GM20000 (cell line): Measurements from ENCODE around the gene EML6.

Experiments
- DNase-seq: peaks from one replicate; pipeline ENCODE4 v3.0.0; 2012; ENCODE audit warnings: low spot score
- TF ChIP-seq, protein P1 (sequence below): IDR thresholded peaks from 2 replicates; pipeline ENCODE4 v1.5.1; 2012; ENCODE audit warnings: mild to moderate bottlenecking, control low read depth; ENCODE audit errors: extremely low read depth, missing control alignments

EML6 gene

DNA sequence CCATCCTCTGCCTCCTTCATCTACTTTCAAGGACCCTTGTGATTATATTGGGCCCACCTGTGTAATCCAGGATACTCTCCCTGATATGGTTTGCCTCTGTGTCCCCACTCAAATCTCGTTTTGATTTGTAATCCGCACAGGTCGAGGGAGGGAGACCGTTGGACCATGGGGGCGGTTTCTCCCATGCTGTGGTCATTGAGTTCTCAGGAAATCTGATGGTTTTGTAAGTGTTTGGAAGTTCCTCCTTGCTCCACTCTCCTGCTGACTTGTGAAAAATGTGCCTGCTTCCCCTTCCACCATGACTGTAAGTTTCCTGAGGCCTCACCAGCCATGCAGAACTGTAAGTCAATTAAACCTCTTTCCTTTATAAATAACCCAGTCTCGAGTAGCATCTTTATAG is 42.0 kb upstream of the EML6 start:
- DNase-seq = no peak
- TF ChIP-seq, protein P1, sequence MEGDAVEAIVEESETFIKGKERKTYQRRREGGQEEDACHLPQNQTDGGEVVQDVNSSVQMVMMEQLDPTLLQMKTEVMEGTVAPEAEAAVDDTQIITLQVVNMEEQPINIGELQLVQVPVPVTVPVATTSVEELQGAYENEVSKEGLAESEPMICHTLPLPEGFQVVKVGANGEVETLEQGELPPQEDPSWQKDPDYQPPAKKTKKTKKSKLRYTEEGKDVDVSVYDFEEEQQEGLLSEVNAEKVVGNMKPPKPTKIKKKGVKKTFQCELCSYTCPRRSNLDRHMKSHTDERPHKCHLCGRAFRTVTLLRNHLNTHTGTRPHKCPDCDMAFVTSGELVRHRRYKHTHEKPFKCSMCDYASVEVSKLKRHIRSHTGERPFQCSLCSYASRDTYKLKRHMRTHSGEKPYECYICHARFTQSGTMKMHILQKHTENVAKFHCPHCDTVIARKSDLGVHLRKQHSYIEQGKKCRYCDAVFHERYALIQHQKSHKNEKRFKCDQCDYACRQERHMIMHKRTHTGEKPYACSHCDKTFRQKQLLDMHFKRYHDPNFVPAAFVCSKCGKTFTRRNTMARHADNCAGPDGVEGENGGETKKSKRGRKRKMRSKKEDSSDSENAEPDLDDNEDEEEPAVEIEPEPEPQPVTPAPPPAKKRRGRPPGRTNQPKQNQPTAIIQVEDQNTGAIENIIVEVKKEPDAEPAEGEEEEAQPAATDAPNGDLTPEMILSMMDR = no peak

DNA sequence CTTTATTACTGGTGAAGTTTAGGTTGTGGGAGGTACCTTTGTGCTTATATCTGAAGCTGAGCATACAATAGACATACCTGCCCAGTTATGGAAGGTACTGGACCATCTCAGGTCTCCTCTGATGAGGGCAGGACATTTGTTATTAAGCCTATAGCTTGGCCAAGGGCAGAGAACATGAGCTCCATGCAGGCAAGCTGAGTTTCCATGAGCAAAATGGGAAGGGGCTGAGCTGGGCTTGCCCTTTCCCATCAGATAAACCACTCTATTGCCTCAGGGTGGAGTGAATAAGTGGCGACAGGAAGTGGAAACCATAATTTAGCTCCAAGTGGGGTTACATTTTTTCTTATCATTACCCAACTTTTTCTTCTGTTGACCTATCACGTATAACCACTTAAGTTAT is 39.9 kb upstream of the EML6 start:
- TF ChIP-seq, protein P1 = no peak
- DNase-seq = no peak

DNA sequence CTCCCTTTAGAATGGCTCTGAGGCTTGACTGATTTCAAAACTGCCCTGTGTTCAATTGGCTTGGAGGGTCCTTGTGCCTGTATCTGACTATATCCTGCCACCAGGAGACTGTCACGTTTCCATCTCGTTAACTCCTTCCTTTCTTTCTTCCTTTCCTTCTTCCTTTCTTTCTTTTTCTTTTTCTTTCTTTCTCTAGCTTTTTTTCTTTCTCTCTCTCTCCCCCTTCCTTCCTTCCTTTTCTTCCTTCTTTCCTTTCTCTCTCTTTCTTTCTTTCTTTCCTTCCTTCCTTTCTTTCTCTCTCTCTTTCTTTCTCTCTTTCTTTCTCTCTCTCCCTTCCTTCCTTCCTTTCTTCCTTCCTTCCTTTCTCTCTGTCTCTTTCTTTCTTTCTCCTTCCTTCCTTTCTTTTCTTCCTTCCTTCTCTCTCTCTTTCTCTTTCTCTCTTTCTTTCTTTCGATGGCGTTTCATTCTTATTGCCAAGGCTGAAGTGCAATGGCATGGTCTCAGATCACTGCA is 38.1 kb upstream of the EML6 start:
- TF ChIP-seq, protein P1 = no peak
- no peak for DNase-seq

DNA sequence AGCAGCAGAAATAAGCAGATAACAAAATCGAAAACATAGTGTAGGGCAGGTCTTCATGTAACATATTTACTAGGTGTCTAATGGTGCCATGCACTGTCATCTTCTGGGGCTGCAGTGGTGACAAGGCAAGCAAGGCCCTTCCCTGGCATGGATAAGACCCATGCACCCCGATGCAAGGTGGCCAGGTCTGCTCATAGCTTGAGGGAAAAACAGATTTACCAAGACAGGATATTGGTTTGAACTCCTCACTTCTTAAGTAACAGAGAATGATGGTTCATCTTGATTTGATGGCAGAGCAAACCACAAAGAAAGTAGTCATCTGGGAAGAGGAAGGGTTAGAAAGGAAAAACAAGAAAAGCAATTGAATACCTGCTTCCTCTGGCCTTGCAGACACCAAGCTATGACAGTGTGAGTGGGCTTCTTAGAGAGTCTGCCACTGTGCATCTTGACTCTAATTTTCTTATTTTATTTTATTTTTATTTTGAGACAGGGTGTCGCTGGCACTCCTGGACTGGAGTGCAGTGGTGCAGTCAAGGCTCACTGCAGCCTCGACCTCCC is 35.8 kb upstream of the EML6 start:
- TF ChIP-seq, protein P1 = no peak
- DNase-seq = no peak

DNA sequence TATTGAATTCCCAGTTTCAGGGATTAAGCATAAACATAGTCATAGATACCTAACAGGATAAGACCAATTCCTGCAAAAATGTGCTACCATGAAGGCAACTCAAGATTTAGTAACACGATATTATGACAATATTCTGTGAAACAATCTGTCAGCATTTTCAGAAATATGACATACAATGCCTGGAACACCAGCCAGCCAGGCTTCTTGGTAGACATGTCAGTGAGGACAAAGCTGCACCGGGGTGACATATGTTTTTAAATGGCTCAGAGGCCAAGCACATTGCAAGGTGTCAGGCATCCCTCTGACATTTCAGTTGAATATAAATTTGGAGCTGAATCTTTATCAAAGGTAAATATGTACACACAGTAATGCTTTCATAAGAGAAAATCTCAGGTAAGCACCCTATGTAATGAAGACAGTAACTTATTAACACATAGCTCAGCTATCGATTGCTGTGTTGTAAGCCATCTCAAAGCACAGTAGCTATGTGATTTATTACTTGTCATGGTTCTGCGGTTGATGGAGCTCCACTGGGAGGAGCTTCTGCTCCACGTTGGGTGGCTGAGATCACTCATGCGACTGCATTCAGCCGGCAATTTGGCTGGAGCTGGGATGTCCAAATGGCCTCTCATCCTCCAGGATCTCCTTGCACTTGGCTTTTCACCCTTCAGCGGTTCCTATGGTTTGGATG is 31.9 kb upstream of the EML6 start:
- TF ChIP-seq, protein P1 = no peak
- DNase-seq = no peak

DNA sequence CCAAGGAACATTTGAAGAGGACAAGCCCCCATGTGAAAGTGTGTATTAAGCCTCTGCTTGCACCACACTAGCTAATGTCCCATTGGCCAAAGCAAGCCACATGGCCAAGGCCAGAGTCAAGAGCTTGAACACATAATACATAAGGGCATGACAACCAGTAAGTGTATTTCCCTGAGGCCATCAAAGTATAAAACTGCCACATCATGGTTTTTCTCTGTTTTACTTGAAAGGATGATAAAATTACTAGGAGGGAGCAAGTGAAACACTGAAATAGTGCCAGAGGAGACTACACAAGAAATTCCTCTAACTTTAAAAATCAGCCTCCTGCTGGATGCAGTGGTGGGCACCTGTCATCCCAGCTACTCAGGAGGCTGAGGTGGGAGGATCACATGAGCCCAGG is 30.9 kb upstream of the EML6 start:
- TF ChIP-seq, protein P1 = no peak
- DNase-seq = no peak

DNA sequence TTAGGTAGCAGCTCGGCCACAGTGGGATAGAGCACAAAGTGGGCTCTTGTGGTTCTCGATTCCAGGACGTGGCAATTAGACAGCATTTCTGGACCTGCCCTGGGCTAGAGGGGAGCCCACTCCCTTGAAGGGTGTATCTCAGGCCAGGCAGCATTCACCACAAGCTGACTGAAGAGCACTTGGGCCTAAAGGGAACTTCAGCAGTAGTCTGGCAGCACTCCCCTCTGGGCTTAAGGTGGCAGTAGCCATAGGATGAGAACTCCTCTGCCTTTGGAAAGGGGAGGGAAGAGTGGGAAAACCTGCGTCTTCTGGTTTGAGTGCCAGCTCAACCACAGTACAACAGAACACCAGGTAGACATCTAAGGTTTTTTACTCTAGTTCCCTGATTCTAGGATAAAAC is 28.1 kb upstream of the EML6 start:
- TF ChIP-seq, protein P1 = no peak
- DNase-seq = no peak
